ENCODE results near the gene NRIP3.

- no peak for TF ChIP-seq CTCF (IDR thresholded peaks at IDR 0.05; ENCODE audit: low read depth, low read length)
- no peak for TF ChIP-seq MAX (IDR thresholded peaks at IDR 0.05; ENCODE audit: low read depth, low read length)
- TF ChIP-seq POLR2A (IDR thresholded peaks at IDR 0.05; ENCODE audit: extremely low read depth, insufficient read length) = no peak
- TF ChIP-seq MYC (IDR thresholded peaks at IDR 0.05; ENCODE audit: low read depth, low read length) = no peak
These were observed 1.3 kb upstream of the NRIP3 start for GRCh38 chr11:9005087-9005486.

Measured in NB4 (cell line).